Neutrophil (primary cell): ENCODE measurements around the gene COMT.

Source experiments
- H3K27ac ChIP-seq: fragments of 200-600 bp; sonication (generic); 2 replicates; pipeline ENCODE4 v1.5.1; 2016; ENCODE audit warnings: mild to moderate bottlenecking, moderate library complexity
- H3K27me3 ChIP-seq: fragments of 200-600 bp; sonication (generic); 2 replicates; pipeline ENCODE4 v1.6.0; 2016; ENCODE audit warnings: mild to moderate bottlenecking
- H3K36me3 ChIP-seq: fragments of 200-600 bp; sonication (generic); 2 replicates; pipeline ENCODE4 v1.5.1; 2017
- H3K4me1 ChIP-seq, 2 experiments: fragments of 200-600 bp in 1 of 2; sonication (generic) in 1 of 2; 1 replicate in 1 of 2; 2 replicates in 1 of 2; pipeline versions ENCODE4 v1.5.1 to v1.6.1; 2013 to 2016; ENCODE audit warnings: low read depth in 1 of 2, low read length in 1 of 2, mild to moderate bottlenecking in 1 of 2, moderate library complexity in 1 of 2; ENCODE audit not compliant: control insufficient read depth in 1 of 2, insufficient read depth in 1 of 2
- H3K4me3 ChIP-seq, 2 experiments: fragments of 200-600 bp in 1 of 2; sonication (generic) in 1 of 2; 1 replicate in 1 of 2; 2 replicates in 1 of 2; pipeline ENCODE4 v1.5.1; 2013 to 2016; ENCODE audit warnings: low read depth in 1 of 2, low read length in 1 of 2, mild to moderate bottlenecking in 1 of 2, moderate library complexity in 1 of 2
- H3K9me3 ChIP-seq: fragments of 200-600 bp; sonication (generic); 2 replicates; pipeline ENCODE4 v1.5.1; 2016
- CTCF ChIP-seq: fragments of 200-600 bp; sonication (generic); IDR thresholded peaks from 2 replicates; pipeline ENCODE4 v1.5.1; 2016; ENCODE audit warnings: antibody characterized with exemption

The COMT gene

GRCh38 chr22:19964701-19965386, 23.3 kb downstream of the COMT start:
- Histone ChIP-seq H3K4me1 (no peaks in the 10 kb centered on the region), H3K36me3 (peaks cover 47% of the 10 kb centered on the region), H3K27me3 (no peaks in the 10 kb centered on the region), H3K4me3 (no peak overlapping the region), H3K9me3 (no peaks in the 10 kb centered on the region), H3K27ac (no peak overlapping the region)
- no peak for TF ChIP-seq CTCF

GRCh38 chr22:19965771-19966709, 24.5 kb downstream of the COMT start:
- no peak for TF ChIP-seq CTCF
- H3K4me1 ChIP-seq = peaks cover 0 to 5% of the 10 kb centered on the region in 2 experiments
- H3K4me3 ChIP-seq = no peak overlapping the region
- H3K27ac ChIP-seq = no peak overlapping the region
- peaks cover 47% of the 10 kb centered on the region for H3K36me3 ChIP-seq
- no peaks in the 10 kb centered on the region for H3K9me3 ChIP-seq
- H3K27me3 ChIP-seq = no peaks in the 10 kb centered on the region

GRCh38 chr22:19966908-19967750, 25.6 kb downstream of the COMT start:
- peaks cover 46% of the 10 kb centered on the region for H3K36me3 ChIP-seq
- H3K27ac ChIP-seq = no peak overlapping the region
- H3K27me3 ChIP-seq = no peaks in the 10 kb centered on the region
- no peak overlapping the region for H3K4me3 ChIP-seq
- no peaks in the 10 kb centered on the region for H3K9me3 ChIP-seq
- TF ChIP-seq CTCF = no peak
- peaks cover 0 to 10% of the 10 kb centered on the region in 2 experiments for H3K4me1 ChIP-seq

GRCh38 chr22:19967850-19968449, 26.4 kb downstream of the COMT start:
- Histone ChIP-seq H3K36me3 (peaks cover 40% of the 10 kb centered on the region), H3K27me3 (no peaks in the 10 kb centered on the region), H3K4me1 (peaks cover 0 to 10% of the 10 kb centered on the region in 2 experiments), H3K27ac (no peak overlapping the region), H3K9me3 (no peaks in the 10 kb centered on the region), H3K4me3 (no peak overlapping the region)
- TF ChIP-seq CTCF = no peak

GRCh38 chr22:19968450-19968891, 26.9 kb downstream of the COMT start:
- TF ChIP-seq CTCF = no peak
- Histone ChIP-seq H3K27me3 (no peaks in the 10 kb centered on the region), H3K36me3 (peaks cover 36% of the 10 kb centered on the region), H3K4me3 (no peak overlapping the region), H3K9me3 (no peaks in the 10 kb centered on the region), H3K4me1 (peaks cover 0 to 10% of the 10 kb centered on the region in 2 experiments), H3K27ac (no peak overlapping the region)
